COLO829 (cell line): Measurements from ENCODE around the gene LRRC39.

Experiments
- DNase-seq: peaks from one replicate; pipeline ENCODE4 v3.0.0; 2012; ENCODE audit warnings: low spot score

The LRRC39 gene

DNA sequence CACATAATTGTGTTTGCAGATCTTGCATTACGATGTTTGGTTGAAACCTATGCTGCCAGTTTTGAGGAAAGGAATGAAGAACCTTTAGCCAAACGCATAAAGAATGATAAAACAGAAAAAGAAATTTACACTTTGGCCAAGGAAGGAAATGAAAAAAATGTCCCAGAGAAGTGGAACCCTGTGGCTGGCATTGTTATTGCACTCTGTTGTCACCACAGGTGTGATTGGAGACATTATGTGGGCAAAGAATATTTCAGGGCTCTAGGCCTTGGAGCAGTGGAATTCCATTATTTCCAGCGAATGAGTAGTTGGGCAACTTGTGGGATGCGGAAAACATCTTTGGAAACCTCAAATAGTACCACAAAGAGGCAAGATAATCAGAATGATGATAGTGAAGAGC is 30.2 kb downstream of the LRRC39 start:
- no peak for DNase-seq

DNA sequence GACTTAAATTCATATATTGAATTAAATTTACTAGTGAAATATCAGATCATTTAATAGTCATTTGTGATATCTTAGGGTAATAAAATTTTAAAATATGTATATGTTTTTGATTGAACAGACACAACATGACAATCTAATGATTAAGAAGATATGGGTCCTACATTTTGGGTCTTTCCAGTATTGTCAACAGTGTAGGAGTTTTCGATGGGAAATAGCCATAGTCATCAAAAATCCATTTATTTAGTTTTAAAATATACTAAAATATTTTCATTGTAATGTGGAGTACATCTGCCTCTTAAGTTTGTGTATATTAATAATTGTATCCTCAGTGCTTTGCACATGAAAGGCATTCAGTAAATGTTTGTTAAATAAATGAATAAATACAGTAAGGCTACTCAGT is 31.1 kb downstream of the LRRC39 start:
- DNase-seq, result no peak

DNA sequence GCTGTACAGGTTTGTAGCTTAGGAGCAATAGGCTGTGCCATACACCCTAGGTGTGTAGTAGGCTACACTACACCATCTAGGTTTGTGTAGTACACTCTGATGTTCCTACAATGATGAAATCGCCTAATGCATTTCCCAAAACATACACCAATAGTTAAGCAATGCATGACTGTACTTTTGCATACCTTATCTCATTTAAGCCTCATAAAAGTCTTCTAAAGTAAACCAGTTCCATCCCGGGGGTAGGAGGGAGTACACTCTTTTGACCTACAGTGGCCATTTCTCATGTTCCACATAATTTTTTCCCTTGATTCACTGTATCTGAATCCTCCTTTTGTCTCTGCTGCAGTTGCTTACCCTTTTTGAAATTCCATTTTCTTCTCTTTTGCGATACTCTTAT is 32.9 kb downstream of the LRRC39 start:
- no peak for DNase-seq

DNA sequence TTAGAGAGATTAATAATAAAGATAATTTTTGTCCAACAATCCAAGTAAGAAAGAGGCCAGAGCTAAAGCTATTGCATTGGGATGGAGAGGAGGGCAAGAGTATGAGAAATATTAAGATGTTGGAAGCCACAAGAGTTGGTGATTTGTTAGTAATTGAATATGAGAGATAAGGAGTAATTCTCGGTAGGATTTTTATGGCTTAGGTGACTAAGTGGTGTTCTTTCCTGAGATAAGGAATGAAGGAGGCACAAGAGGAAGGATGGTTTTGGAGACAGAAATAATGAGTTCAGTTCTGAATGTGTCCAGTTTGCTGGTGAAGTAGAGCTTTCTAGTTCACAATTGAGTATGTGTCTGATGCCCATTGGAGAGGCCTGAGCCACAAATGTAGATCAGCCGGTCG is 35.7 kb downstream of the LRRC39 start:
- DNase-seq, result no peak

DNA sequence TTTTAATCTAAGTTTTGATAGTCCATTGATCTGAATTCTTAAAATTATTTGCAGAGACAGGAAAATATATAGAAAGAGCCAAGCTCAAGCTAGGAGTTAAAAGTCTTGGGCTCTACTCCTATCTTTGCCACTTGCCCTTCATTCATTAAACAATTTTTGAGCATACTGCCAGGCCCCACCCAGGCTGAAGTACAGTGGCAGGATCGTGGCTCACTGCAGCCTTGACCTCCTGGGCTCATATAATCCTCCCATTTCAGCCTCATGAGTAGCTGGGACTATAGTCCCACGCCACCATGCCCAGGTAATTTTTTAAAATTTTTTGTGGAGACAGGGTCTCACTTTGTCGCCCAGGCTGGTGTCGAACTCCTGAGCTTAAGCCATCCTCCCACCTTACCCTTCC is 36.9 kb downstream of the LRRC39 start:
- no peak for DNase-seq

DNA sequence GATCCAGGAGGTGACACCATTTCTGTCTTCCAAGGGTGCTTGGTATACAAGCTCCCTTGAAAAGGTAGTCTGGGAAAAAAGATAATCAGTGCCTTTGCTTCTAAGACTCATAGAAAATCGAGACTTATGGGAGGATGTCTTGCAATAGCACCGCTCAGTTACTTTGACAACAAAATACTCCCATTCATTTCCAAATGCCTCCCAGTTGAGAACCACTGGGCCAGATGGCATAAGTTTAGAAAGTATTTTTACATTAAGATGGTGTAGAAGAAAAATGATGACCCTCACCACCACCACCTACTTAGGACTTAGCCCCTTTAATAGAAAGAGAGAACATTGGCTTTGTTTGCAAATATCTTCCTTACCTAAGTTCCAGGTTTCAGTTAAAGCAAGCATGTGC is 40.5 kb downstream of the LRRC39 start:
- DNase-seq, result no peak

DNA sequence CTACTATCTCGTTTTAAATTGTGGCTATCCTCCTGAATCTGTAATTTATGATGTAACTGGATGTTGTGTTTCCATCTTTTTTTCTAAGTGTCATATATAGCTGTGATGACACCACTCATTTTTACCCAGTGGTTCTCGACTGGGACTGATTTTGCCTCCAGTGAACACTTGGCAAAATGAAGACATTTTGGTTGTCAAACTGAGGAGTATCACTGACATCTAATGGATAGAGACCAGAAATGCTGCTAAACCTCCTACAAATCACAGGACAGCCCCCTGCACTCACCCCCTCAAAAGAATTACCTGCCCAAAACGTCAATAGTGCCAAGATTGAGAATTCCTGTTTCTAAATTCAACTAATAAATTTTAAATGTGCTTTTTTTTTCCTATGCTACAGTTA is 43.2 kb downstream of the LRRC39 start:
- no peak for DNase-seq

DNA sequence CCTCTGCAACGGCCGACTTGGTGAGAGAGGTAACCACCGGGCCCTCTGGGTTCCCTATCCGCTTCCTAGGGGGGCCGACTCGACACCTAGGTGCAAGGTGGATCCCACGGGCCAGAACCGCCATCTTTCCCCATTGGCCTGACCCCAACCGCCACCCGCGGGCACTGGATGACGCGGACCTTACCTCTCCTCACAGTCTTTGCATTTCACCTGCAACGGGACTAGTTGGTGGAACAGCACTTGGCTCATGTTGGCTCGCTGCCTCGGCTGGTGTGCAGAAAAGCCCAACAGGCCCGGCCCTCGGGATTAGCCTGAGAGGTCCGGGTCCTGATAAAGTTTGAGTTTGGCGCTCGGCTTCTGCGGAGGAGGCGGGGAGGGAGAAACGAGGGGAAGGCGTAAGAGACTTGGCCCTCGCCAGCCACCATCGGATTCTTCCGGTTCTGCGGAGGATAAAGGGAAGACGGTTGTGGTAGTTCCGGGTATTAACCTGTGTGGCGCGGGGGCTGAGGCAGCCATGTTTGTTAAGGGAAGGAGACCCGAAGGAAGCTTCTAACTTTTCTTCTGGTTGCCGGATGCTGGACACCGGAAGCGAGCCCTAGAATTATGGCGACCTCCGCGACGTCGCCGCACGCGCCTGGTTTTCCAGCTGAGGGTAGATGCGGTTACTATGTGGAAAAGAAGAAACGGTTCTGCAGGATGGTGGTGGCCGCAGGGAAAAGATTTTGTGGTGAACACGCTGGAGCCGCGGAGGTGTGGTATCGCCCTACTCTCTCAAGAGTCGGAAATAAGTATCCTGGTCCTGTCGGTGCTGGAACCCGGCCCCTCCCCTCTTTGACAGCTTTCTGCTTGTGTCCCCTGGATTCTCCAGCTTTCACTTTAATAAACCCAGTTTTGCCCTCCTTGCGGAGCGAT is 45.2 kb downstream of the LRRC39 start, which contains the start of the genes SASS6 and TRMT13:
TSS of gene SASS6 (minus strand) at position 365 of the 912 bp plus-strand sequence. CDS start at position 249, 116 bp downstream.
TSS of gene TRMT13 (plus strand) at position 598 of the 912 bp plus-strand sequence. CDS start at position 604, 6 bp downstream.
- peak; percentile 87 for DNase-seq

DNA sequence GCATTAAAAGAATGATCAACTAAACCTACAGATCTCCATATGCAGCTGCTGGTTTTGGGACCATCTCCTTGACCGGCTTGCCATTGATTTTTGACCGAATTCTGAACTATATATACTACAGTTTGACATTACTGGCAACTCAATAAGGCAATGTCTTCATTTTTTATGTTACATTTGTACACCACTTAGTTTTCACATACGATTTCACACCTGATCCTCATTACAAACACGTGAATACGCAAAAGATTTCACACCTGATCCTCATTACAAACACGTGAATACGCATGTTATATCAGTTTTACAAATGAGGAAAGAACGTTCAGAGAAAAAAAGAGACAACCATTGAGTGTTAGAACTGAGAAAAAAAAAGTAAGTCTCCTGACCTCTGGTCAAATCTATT is 46.4 kb downstream of the LRRC39 start:
- DNase-seq, result no peak

DNA sequence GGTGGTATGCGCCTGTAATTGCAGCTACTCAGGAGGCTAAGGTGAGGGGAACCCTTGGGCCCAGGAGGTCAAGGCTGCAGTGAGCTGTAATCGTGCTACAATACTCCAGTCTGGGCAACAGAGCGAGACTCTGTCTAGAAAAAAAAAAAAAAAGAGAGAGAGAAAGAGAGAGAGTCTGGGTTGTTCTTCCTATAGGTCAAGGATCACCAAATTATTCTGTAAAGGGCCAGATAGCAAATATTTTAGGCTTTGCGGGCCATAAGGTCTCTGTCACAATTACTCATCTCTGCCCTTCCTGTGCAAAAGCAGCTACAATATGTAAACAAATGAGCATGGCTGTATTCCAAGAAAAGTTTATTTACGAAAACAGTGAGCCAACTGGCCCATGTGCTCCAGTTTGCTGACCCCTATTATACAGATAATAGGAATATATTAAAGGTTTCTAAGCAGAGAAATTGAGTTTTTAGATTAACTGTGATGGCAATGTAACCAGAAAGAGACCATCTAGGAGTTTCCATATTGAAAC is 47.4 kb downstream of the LRRC39 start:
- DNase-seq, result no peak

DNA sequence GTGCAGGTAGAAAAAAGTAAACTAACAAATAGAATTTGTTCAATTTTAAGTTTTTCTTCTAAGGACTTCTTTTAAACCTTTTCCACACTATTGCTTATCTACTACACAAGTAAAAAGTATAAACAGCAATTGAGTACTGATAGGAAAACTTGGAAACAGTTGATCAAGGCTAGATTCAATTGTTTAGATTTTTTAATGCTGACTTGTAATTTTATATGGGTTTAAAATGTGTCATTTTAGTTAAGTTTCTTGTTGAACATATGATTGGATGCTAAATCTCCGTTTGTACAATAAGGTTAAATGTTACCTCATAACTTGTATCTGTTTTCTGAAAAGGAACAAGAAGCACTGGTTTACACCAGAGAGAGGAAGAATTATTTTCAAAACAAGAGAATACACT is 50.8 kb downstream of the LRRC39 start:
- no peak for DNase-seq

DNA sequence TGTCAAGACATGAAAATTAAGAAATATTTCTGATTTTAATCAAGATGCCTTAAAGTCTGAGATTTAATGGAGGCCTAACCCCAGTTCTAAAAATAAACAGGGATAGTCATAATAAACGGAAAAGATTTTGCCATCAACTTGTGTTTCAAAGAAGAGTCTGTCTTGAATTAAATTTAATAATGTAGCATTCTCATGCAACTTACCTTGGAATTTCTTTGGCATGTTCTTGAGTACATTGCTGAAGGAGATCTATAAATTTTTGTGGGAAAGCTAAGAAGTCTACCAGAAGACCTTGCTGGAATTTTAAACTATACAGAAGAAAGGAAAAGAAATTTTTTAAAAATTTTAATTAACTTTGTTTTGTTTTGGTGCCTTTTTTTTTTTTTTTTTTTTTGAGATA is 55.9 kb downstream of the LRRC39 start:
- no peak for DNase-seq

DNA sequence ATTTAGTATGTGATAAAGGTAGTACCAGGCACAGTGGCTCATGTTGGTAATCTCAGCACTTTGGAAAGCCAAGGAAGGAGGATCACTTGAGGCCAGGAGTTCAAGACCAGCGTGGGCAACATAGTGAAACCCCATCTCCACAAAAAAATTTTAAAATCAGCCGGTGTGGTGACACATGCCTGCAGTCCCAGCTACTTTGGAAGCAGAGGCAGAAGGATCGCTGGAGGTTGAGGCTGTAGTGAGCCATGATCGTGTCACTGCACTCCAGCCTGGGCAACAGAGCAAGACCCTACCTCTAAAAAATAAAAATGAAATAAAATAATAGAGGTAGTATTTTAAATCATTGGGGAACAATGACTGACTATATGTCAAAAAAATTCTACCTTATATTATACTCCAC is 62.5 kb downstream of the LRRC39 start:
- DNase-seq, result no peak

DNA sequence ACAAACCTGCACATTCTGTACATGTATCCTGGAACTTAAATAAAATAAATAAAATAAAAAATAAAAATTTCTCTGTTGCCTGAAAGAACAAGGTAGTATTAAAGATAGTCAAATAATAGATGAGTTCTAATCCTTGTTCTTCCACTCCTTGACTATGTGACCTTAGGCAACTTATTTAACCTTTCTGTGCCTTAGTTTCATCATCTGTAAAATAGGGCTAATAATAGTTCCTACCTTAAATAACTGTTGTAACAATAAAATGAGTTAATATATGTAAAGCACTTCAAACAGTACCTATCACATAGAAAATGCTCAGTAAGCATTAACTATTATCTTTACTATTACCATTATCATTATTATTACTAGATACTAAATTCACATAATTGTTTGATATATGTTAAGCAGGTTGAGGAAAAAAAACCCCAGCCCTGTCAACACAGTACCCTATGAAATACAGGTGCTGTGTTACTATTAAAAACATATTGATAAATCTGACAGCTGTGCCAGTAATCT is 68.4 kb downstream of the LRRC39 start:
- DNase-seq, result no peak

DNA sequence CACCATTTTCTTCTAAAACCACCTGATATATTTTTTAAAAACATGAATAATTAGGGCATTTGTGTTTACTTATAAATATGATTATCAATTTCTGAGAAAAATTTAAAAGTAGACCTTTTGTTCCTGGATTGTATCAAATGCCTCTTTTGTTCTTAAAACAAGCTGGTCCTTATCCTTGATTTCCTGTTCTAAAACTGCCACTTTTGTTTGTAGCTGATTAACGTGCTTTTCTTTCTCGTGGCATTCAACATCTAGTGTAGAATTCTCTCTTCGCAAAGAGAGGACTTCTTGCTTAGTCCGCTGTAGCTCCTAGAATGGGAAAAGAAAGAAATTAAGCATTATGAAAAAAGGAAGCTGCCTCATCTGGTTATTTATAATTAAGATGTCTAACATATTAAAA is 70.4 kb downstream of the LRRC39 start:
- DNase-seq, result peak; percentile 1

DNA sequence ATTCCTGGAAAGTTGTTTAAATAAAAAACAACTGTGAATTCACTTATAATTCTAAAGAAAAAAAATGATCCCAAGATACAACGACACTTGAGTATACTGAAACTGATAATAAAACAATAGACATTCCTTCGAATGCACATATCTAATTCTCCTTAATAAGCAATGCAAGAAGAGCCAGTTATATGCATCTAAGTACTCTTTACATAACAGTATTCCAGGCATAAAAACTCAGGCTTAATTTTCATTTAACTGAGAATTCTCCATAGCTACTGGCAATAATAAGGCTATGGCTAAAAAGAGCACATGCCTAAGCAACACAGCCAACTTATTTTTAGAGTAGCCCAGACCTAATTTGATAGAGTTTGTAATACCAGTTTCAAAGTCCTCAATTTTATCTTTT is 76.5 kb downstream of the LRRC39 start:
- no peak for DNase-seq

DNA sequence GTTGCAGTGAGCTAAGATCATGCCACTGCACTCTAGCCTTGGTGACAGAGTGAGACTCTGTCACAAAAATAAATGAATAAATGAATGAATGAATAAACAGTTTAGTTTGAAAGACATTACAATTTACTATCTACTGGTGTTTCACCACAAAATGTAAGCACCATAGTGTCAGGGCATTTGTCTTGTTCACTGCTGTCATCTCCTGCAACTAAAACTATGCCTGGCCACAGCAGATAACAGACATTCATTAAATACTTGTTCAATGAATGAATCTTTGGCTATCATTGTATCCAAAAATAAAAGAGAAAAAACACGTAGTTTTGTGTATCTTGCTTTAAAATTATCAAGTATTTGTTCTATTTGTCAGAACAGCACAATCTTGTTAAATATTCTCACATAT is 77.9 kb downstream of the LRRC39 start:
- DNase-seq, result no peak
